ENCODE data around the gene MRPL41. TPM values are rescaled to one million over a fixed set of nuclear protein-coding genes. Genes with fewer than 3 reads are reported as not detected.

MRPL41 gene
- total RNA-seq, 4 donors from 2014 or later, result 46.5 to 65.1 (median 55.8) TPM

DNA sequence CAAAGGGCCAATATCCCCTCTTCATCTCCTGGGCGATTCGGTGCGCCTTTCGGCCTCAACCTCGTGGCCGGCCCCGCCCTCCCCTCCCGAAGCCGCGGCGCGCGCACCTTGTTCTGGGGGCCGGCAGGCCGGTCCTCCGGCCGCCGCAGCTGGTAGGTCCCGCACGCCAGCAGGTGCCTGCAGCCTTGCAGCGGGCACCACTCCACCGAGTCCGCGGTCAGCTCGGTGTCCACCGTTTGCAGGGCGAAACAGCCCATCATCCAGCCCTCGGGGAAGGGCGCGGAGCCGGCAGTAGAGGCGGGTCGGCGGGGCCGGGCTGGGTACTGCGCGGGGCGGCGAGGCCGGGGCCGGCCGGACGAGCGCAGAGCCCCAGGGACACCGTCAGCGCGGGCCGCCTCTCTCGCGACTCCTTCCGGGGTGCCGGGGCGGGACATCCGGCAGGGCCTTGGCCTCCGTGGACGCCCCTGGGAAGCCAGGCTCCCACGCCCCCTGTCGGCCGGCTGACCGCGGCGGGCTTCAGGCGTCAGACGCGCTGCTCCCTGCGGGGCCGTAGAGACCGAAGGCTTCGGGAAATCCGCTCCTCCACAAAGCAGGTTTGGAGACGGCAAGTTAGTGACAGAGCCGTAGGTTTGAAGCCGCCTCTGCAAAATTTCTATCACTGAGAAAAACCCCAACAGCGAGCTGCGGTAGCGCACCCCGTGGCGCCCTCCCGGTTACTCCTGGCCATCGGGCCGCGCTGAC, 27.0 kb downstream of the MRPL41 start, which contains the start of gene DPH7:
TSS of gene DPH7 (minus strand) at position 408 of the 741 bp plus-strand sequence. CDS start at position 260, 148 bp downstream.
- H3K4me3 ChIP-seq, result peak within 1 kb of the TSS; percentile 63 to 91
- peaks cover 0 to 62% of the 10 kb centered on the region in 2 donors for H3K36me3 ChIP-seq
- WGBS, 2 donors (ENCODE audit: low coverage in 1 of 2), result no CpG with 5 or more reads among the region's 82 CpGs
- no peaks in the 10 kb centered on the region for H3K27me3 ChIP-seq
- peak within 1 kb of the TSS; percentile 58 to 91 (median 84) for H3K27ac ChIP-seq
- H3K4me1 ChIP-seq, result peaks cover 0 to 48% (median 11%) of the 10 kb centered on the region in 3 donors
- no peak for TF ChIP-seq EP300 (IDR thresholded peaks at IDR 0.05)
- peak in 3 of 4 experiments; percentile 86 to 99 (median 92) for TF ChIP-seq CTCF (IDR thresholded peaks at IDR 0.05)
- peak; percentile 74 to 82 for TF ChIP-seq POLR2A (IDR thresholded peaks at IDR 0.05)
- TF ChIP-seq POLR2AphosphoS5 (IDR thresholded peaks at IDR 0.05), result peak; percentile 64
- ATAC-seq, result peak; percentile 98
- no peaks in the 10 kb centered on the region for H3K9me3 ChIP-seq

GRCh38 chr9:137579259-137579604, 27.6 kb downstream of the MRPL41 start:
- TF ChIP-seq POLR2A (IDR thresholded peaks at IDR 0.05), result no peak
- no peak for TF ChIP-seq POLR2AphosphoS5 (IDR thresholded peaks at IDR 0.05)
- TF ChIP-seq CTCF (IDR thresholded peaks at IDR 0.05), result no peak
- no peak for TF ChIP-seq EP300 (IDR thresholded peaks at IDR 0.05)
- peaks cover 0 to 48% (median 11%) of the 10 kb centered on the region in 3 donors for H3K4me1 ChIP-seq

GRCh38 chr9:137580209-137580953, 28.7 kb downstream of the MRPL41 start:
- TF ChIP-seq POLR2A (IDR thresholded peaks at IDR 0.05) (no peak), POLR2AphosphoS5 (IDR thresholded peaks at IDR 0.05) (no peak), EP300 (IDR thresholded peaks at IDR 0.05) (no peak), CTCF (IDR thresholded peaks at IDR 0.05) (no peak)
- H3K27me3 ChIP-seq, result no peaks in the 10 kb centered on the region
- WGBS, 2 donors (ENCODE audit: low coverage in 1 of 2), result 92% methylated on average over 5 of the region's 23 CpGs; no CpG with 5 or more reads in 1 of the 2 donors
- no peak overlapping the region for H3K27ac ChIP-seq
- no peak for ATAC-seq
- no peak overlapping the region for H3K4me3 ChIP-seq
- H3K4me1 ChIP-seq, result peaks cover 0 to 48% (median 11%) of the 10 kb centered on the region in 3 donors
- H3K9me3 ChIP-seq, result no peaks in the 10 kb centered on the region
- peaks cover 0 to 62% of the 10 kb centered on the region in 2 donors for H3K36me3 ChIP-seq

More at GRCh38 chr9:137579259-137579604, 27.6 kb downstream of the MRPL41 start:
- ATAC-seq, result no peak
- WGBS, 2 donors (ENCODE audit: low coverage in 1 of 2), result 60% methylated on average over 1 of the region's 19 CpGs; no CpG with 5 or more reads in 1 of the 2 donors
- Histone ChIP-seq H3K9me3 (no peaks in the 10 kb centered on the region), H3K27me3 (no peaks in the 10 kb centered on the region), H3K4me3 (peak overlapping the region; percentile 63 to 91), H3K27ac (peak overlapping the region in 3 of 4 donors; percentile 79 to 91 (median 89)), H3K36me3 (peaks cover 0 to 62% of the 10 kb centered on the region in 2 donors)

GRCh38 chr9:137580954-137581322, 29.3 kb downstream of the MRPL41 start:
- no peak overlapping the region for H3K4me3 ChIP-seq
- H3K36me3 ChIP-seq, result peaks cover 0 to 62% of the 10 kb centered on the region in 2 donors
- ATAC-seq, result no peak
- TF ChIP-seq POLR2AphosphoS5 (IDR thresholded peaks at IDR 0.05) (no peak), EP300 (IDR thresholded peaks at IDR 0.05) (no peak), CTCF (IDR thresholded peaks at IDR 0.05) (no peak), POLR2A (IDR thresholded peaks at IDR 0.05) (no peak)
- no peaks in the 10 kb centered on the region for H3K27me3 ChIP-seq
- H3K27ac ChIP-seq, result no peak overlapping the region
- 75% methylated on average over 2 of the region's 4 CpGs; no CpG with 5 or more reads in 1 of the 2 donors for WGBS, 2 donors (ENCODE audit: low coverage in 1 of 2)
- H3K9me3 ChIP-seq, result no peaks in the 10 kb centered on the region
- peaks cover 0 to 45% (median 11%) of the 10 kb centered on the region in 3 donors for H3K4me1 ChIP-seq

Data from gastroesophageal sphincter (tissue), 4 donors.